Loucy (cell line): ENCODE results near the gene ZNF865.

Experiments used
- H2AFZ ChIP-seq: fragments of 200-600 bp; sonication (generic); 2 replicates; pipeline ENCODE4 v1.6.0; 2016; ENCODE audit warnings: antibody characterized with exemption, mild to moderate bottlenecking, low read length, moderate library complexity
- H3F3A ChIP-seq: fragments of 200-600 bp; 2 replicates; pipeline ENCODE4 v1.6.0; 2016; ENCODE audit warnings: antibody characterized with exemption, low read depth, mild to moderate bottlenecking
- H3K27me3 ChIP-seq: fragments of 200-600 bp; sonication (generic); 2 replicates; pipeline ENCODE4 v1.6.1; 2014; ENCODE audit warnings: low read length, mild to moderate bottlenecking; ENCODE audit not compliant: insufficient read depth, poor library complexity, severe bottlenecking
- H3K36me3 ChIP-seq: fragments of 200-600 bp; sonication (generic); 2 replicates; pipeline ENCODE4 v1.6.1; 2016; ENCODE audit warnings: low read length; ENCODE audit not compliant: insufficient read depth
- H3K4me1 ChIP-seq: fragments of 200-600 bp; sonication (generic); 2 replicates; pipeline ENCODE4 v1.5.1; 2014; ENCODE audit warnings: low read length, mild to moderate bottlenecking; ENCODE audit not compliant: insufficient read depth, poor library complexity, severe bottlenecking
- H3K4me2 ChIP-seq: fragments of 200-600 bp; sonication (generic); 2 replicates; pipeline ENCODE4 v1.6.0; 2014; ENCODE audit warnings: antibody characterized with exemption, low read length, low read depth, mild to moderate bottlenecking; ENCODE audit not compliant: poor library complexity, severe bottlenecking
- H3K4me3 ChIP-seq: fragments of 200-600 bp; sonication (generic); 2 replicates; pipeline ENCODE4 v1.5.1; 2014; ENCODE audit warnings: low read length, mild to moderate bottlenecking, mixed read lengths; ENCODE audit not compliant: poor library complexity, severe bottlenecking
- H3K79me2 ChIP-seq: fragments of 200-600 bp; sonication (generic); 2 replicates; pipeline ENCODE4 v1.6.1; 2014; ENCODE audit warnings: low read length; ENCODE audit not compliant: insufficient read depth
- H3K9ac ChIP-seq: fragments of 200-600 bp; sonication (generic); 2 replicates; pipeline ENCODE4 v1.6.0; 2014; ENCODE audit warnings: mild to moderate bottlenecking, low read depth, low read length, moderate library complexity; ENCODE audit not compliant: poor library complexity, severe bottlenecking
- H3K9me2 ChIP-seq: fragments of 200-600 bp; sonication (generic); replicated peaks from 2 replicates; pipeline ENCODE4 v1.6.1; 2016; ENCODE audit warnings: low read depth, low read length, mixed read lengths
- H3K9me3 ChIP-seq: fragments of 200-600 bp; sonication (generic); 2 replicates; pipeline ENCODE4 v1.6.1; 2014; ENCODE audit warnings: mild to moderate bottlenecking, antibody characterized with exemption, low read length, low read depth; ENCODE audit not compliant: insufficient read depth
- H4K20me1 ChIP-seq: fragments of 200-600 bp; sonication (generic); 2 replicates; pipeline ENCODE4 v1.6.0; 2014; ENCODE audit warnings: antibody characterized with exemption, low read length, mild to moderate bottlenecking; ENCODE audit not compliant: insufficient read depth, poor library complexity, severe bottlenecking
- CTCF ChIP-seq: fragments of 200-600 bp; sonication (generic); conservative IDR thresholded peaks from 2 replicates; pipeline ENCODE4 v1.5.1; 2014; ENCODE audit warnings: mild to moderate bottlenecking, antibody characterized with exemption, low read length
- EZH2phosphoT487 ChIP-seq: fragments of 200-600 bp; IDR thresholded peaks from 2 replicates; pipeline ENCODE4 v1.6.1; 2018; ENCODE audit warnings: antibody characterized with exemption, mild to moderate bottlenecking, moderate library complexity, borderline replicate concordance

Gene ZNF865

GRCh38 chr19:55611300-55611982 lies 6.0 kb downstream of the ZNF865 start:
- Histone ChIP-seq H3K9me3 (no peaks in the 10 kb centered on the region), H3K79me2 (peaks cover 52% of the 10 kb centered on the region), H3K4me1 (peaks cover 15% of the 10 kb centered on the region), H3F3A (no peaks in the 10 kb centered on the region), H3K4me2 (no peak overlapping the region), H3K9me2 (no peaks in the 10 kb centered on the region), H3K36me3 (peaks cover 4% of the 10 kb centered on the region; the same call in 1 of the 2 replicates), H4K20me1 (peaks cover 25% of the 10 kb centered on the region), H3K27me3 (no peaks in the 10 kb centered on the region), H3K9ac (peak overlapping the region; percentile 12), H3K4me3 (no peak overlapping the region), H2AFZ (no peak overlapping the region)
- TF ChIP-seq CTCF: no peak
- no peak for TF ChIP-seq EZH2phosphoT487

GRCh38 chr19:55611983-55612645 lies 6.7 kb downstream of the ZNF865 start:
- Histone ChIP-seq H3K9me3 (no peaks in the 10 kb centered on the region), H3K9me2 (no peaks in the 10 kb centered on the region), H3K27me3 (no peaks in the 10 kb centered on the region), H3K4me2 (no peak overlapping the region), H3K36me3 (peaks cover 8% of the 10 kb centered on the region; the same call in 1 of the 2 replicates), H3K4me1 (peaks cover 11% of the 10 kb centered on the region), H3K9ac (peak overlapping the region; percentile 12), H2AFZ (no peak overlapping the region), H3K79me2 (peaks cover 45% of the 10 kb centered on the region), H3F3A (no peaks in the 10 kb centered on the region), H4K20me1 (peaks cover 21% of the 10 kb centered on the region), H3K4me3 (no peak overlapping the region)
- no peak for TF ChIP-seq CTCF
- TF ChIP-seq EZH2phosphoT487: no peak

- Histone ChIP-seq H3K36me3 (peaks cover 14% of the 10 kb centered on the region; the same call in 1 of the 2 replicates), H4K20me1 (peaks cover 14% of the 10 kb centered on the region)
Observed at GRCh38 chr19:55613396-55613795, 7.9 kb downstream of the ZNF865 start.

More at GRCh38 chr19:55613396-55613795, 7.9 kb downstream of the ZNF865 start:
- Histone ChIP-seq H3K4me1 (peaks cover 5% of the 10 kb centered on the region), H3K79me2 (peaks cover 33% of the 10 kb centered on the region), H3F3A (no peaks in the 10 kb centered on the region), H3K4me2 (no peak overlapping the region), H3K4me3 (no peak overlapping the region), H3K9ac (no peak overlapping the region), H3K27me3 (no peaks in the 10 kb centered on the region), H3K9me3 (no peaks in the 10 kb centered on the region), H2AFZ (no peak overlapping the region), H3K9me2 (no peaks in the 10 kb centered on the region)
- TF ChIP-seq CTCF (no peak), EZH2phosphoT487 (no peak)
